ENCODE results near the gene AUH. TPM values are rescaled to one million over a fixed set of nuclear protein-coding genes. Genes with fewer than 3 reads are reported as not detected.
A peak's percentile ranks its signal among the peaks of the same experiment; 100 is the strongest.

The AUH gene
- total and polyA plus RNA-seq, 9 of the 15 experiments (the other 6 are each of a cell fraction or from before 2014, with no cell fraction given), result 3.4 to 29.0 (median 10.1) TPM

DNA sequence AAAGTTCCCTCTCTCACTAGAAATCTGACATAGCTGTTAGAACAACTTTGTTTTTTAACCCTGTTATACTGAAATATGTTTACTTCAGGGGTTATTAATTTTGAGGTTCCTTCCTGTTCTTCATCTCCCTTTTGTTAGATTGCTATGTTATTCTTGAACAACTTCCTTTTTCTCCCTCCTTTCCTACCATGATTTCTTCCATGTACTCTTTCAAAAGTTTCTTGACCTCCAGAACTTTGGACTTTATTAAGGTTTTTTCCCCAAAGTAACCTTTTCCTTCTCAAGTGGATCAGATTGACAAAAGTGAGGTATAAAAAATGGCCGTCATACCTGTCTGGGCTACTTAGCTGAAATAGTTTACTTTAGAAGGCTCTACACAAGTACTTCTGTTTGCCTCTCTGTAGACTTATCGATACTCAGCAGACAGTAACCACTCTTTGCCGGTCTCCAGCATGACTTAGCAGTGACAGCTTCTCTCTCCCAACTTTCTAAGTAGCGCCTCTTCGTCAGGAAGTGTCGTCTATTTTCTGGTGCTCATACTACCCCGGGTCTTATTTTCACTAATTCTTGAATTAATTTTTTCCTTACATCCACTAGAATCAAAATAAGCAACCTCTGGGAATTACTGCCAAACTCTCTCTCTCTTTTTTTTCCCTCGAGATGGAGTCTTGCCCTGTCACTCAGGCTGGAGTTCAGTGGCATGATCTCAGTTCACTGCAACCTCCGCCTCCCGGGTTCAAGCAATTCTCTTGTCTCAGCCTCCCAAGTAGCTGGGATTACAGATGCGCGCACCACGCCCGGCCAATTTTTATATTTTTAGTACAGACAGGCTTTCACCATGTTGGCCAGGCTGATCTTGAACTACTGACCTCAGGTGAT is 42.2 kb upstream of the AUH start:
- Histone ChIP-seq H3K36me3 (ENCODE audit: control insufficient read depth, insufficient read depth, low read length) (peaks cover 3% of the 10 kb centered on the region; the same call in 1 of the 3 replicates), H3K9me1 (ENCODE audit: control insufficient read depth, insufficient read depth, low read length) (no peaks in the 10 kb centered on the region), H3K27ac (ENCODE audit: extremely low read depth, low read depth, low read length) (peak overlapping the region; percentile 73), H3K27me3 (ENCODE audit: control insufficient read depth in 2 of 2, insufficient read depth in 2 of 2, low read length in 2 of 2) (no peaks in the 10 kb centered on the region), H3K4me3 (no peak overlapping the region), H3K9me3 (replicated peaks; ENCODE audit: control insufficient read depth, insufficient read depth, low read depth, low read length) (no peaks in the 10 kb centered on the region), H3K4me1 (replicated peaks in 1 of 2; ENCODE audit: control insufficient read depth in 2 of 2, insufficient read depth in 2 of 2, low read length in 2 of 2) (peaks cover 7 to 11% of the 10 kb centered on the region in 2 experiments; a peak in 4 of 5 replicates), H3K79me2 (ENCODE audit: control insufficient read depth, insufficient read depth, low read length) (no peaks in the 10 kb centered on the region), H4K20me1 (replicated peaks; ENCODE audit: control insufficient read depth, insufficient read depth, low read length) (no peaks in the 10 kb centered on the region), H3K4me2 (ENCODE audit: insufficient read depth, low read length) (peak overlapping the region; percentile 48; the same call in 1 of the 2 replicates), H3K9ac (ENCODE audit: insufficient read depth in 1 of 2, low read depth in 2 of 2, low read length in 2 of 2) (peak overlapping the region in 1 of 2 experiments; percentile 32; a peak in 1 of 4 replicates), H2AFZ (ENCODE audit: low read depth, low read length) (peak overlapping the region; percentile 74)
- in situ Hi-C loops (cut with MboI), result no loop called here
- no TSS peak for BruUV-seq (replicated peaks)
- intact Hi-C loops (cut with micrococcal nuclease), result loop anchor here (2.0 kb wide), 1 partner anchor 15 kb away; no protein-coding TSS in a partner anchor
- CTCF ChIA-PET (ENCODE audit: low intra/inter-chr PET ratio), result no interaction called here
- ATAC-seq (peak; percentile 92), FAIRE-seq (peak; percentile 95), DNase-seq (ENCODE audit: extremely low read depth in 1 of 4, low spot score in 3 of 4) (peak; percentile 29 to 81 (median 54))
- WGBS (ENCODE audit: insufficient coverage, low coverage, missing lambda C conversion rate), result 4% methylated on average over 14 of the region's 14 CpGs
- POLR2A ChIA-PET, result interaction anchor here (1.0 to 1.6 kb wide), 4 partner anchors 11 to 21 kb away, joined by 3 to 4 read pairs (median 3); no protein-coding TSS in a partner anchor
- TF ChIP-seq IRF1 (CRISPR knock-in tag; IDR thresholded peaks at IDR 0.05; ENCODE audit: borderline replicate concordance), result no peak
- TF ChIP-seq SMAD1 (IDR thresholded peaks at IDR 0.05; ENCODE audit: low read depth, low read length, partially characterized antibody), result no peak
- TF ChIP-seq STAT6 (CRISPR knock-in tag; IDR thresholded peaks at IDR 0.05), result no peak
- TF ChIP-seq TAL1 (IDR thresholded peaks at IDR 0.05), result peak; percentile 67
- peak; percentile 48; the same call in 1 of the 2 replicates for TF ChIP-seq L3MBTL2 (IDR thresholded peaks at IDR 0.05)
- peak; percentile 62; the same call in 1 of the 2 replicates for TF ChIP-seq LEF1 (IDR thresholded peaks at IDR 0.05)
- TF ChIP-seq NFIC (IDR thresholded peaks at IDR 0.05), result no peak
- no peak for TF ChIP-seq BDP1 (IDR thresholded peaks at IDR 0.05; ENCODE audit: insufficient read depth, insufficient read length)
- peak; percentile 89 for TF ChIP-seq NFE2 (IDR thresholded peaks at IDR 0.05; ENCODE audit: low read depth)
- TF ChIP-seq CXXC5 (CRISPR knock-in tag; IDR thresholded peaks at IDR 0.05), result peak; percentile 23; the same call in 1 of the 2 replicates
- no peak for TF ChIP-seq LARP7 (IDR thresholded peaks at IDR 0.05)
- TF ChIP-seq ZNF316 (IDR thresholded peaks at IDR 0.05), result peak; percentile 73
- peak; percentile 86 for TF ChIP-seq ARID1B (IDR thresholded peaks at IDR 0.05)
- TF ChIP-seq SMARCA4 (IDR thresholded peaks at IDR 0.05), result 0 out of 2 replicates have a peak, but pooled peaks have one; percentile 30
- TF ChIP-seq, protein P1, sequence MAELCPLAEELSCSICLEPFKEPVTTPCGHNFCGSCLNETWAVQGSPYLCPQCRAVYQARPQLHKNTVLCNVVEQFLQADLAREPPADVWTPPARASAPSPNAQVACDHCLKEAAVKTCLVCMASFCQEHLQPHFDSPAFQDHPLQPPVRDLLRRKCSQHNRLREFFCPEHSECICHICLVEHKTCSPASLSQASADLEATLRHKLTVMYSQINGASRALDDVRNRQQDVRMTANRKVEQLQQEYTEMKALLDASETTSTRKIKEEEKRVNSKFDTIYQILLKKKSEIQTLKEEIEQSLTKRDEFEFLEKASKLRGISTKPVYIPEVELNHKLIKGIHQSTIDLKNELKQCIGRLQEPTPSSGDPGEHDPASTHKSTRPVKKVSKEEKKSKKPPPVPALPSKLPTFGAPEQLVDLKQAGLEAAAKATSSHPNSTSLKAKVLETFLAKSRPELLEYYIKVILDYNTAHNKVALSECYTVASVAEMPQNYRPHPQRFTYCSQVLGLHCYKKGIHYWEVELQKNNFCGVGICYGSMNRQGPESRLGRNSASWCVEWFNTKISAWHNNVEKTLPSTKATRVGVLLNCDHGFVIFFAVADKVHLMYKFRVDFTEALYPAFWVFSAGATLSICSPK (IDR thresholded peaks at IDR 0.05; ENCODE audit: borderline replicate concordance), result no peak
- no peak for TF ChIP-seq SLC30A9 (CRISPR knock-in tag; IDR thresholded peaks at IDR 0.05)

Data from K562 (cell line).